HG02852 (cell line): ENCODE measurements around the gene IGF2BP3.
"Not testable (repeated sequence)": the region's sequence is repeated elsewhere in the genome, so short reads cannot be mapped to it uniquely, and the experiment has no call there.

Experiments used
- ATAC-seq: cut with Tn5 transposase; IDR thresholded peaks from one replicate; pipeline ENCODE4 v1.9.1; 2021; ENCODE audit warnings: mild to moderate bottlenecking, moderate library complexity; ENCODE audit not compliant: unreplicated experiment

The IGF2BP3 gene

GRCh38 chr7:23426876-23427275 is 43.4 kb downstream of the IGF2BP3 start:
- no peak for ATAC-seq

DNA sequence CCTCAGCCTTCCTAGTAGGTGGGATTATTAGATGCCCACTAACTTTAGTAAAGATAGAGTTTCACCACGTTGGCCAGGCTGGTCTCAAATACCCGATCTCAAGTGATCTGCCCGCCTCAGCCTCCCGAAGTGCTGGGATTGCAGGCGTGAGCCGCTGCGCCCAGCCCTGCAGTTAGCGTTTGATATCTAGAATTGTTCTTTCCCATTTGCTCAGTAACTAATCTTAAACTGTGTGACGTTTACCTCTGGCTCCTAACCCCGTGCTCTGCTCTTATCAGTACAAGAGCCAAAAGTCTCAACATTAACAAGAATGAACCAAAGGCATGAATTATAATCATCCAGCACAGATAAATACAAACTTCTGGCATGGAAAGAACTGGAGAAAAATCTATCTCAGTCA is 47.4 kb downstream of the IGF2BP3 start:
- ATAC-seq, result no peak

GRCh38 chr7:23422384-23422783 is 47.9 kb downstream of the IGF2BP3 start:
- ATAC-seq, result no peak

GRCh38 chr7:23419845-23420244 is 50.4 kb downstream of the IGF2BP3 start:
- ATAC-seq, result no peak

DNA sequence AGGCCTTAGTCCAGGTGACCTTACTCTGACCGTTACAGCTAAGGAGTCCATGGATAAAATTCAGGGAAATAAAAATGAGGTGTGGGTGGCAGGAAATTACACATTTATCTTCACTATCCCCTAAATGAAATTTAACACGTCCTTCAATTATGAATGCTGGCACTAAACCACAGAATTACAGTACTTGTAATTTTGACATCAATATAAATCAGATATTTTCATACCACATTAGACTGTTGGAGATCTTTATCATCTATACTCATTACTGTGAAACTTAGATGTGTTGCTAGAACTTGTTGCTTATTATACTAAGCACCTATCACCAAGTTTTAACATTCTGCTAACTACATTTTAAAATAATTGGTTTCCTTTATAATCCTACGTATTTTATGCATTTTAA is 51.1 kb downstream of the IGF2BP3 start:
- ATAC-seq, result no peak

DNA sequence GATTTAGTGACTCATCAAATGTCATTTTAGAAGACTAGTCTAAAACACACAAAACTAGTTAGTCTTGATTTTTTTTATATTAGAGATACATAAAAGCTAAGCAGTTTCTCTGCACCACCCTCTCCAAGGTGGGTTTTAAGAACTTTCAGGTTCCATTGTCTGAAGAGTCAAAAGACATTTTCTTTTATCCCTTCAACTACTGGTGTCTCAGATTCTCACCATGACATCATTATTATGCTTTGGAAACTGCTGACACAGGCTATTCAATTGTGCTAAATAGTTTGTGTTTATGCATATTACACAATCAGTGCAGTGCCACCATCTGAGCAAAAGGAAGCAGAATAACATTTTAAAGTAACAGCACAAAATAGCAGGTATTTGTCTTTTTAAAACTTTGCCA is 52.2 kb downstream of the IGF2BP3 start:
- ATAC-seq, result no peak

DNA sequence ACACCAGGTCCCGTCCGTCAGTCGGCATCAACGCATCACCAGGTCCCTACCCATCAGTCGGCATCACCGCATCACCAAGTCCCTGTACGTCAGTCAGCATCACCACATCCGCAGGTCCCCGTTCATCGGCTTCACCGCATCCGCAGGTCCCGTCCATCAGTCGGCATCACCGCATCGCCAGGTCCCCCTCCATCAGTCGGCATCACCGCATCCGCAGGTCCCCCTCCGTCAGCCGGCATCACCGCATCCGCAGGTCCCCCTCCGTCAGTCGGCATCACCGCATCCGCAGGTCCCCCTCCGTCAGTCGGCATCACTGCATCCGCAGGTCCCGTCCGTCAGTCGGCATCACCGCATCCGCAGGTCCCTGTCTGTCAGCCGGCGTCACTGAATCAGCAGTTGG is 55.1 kb downstream of the IGF2BP3 start:
- no peak for ATAC-seq

DNA sequence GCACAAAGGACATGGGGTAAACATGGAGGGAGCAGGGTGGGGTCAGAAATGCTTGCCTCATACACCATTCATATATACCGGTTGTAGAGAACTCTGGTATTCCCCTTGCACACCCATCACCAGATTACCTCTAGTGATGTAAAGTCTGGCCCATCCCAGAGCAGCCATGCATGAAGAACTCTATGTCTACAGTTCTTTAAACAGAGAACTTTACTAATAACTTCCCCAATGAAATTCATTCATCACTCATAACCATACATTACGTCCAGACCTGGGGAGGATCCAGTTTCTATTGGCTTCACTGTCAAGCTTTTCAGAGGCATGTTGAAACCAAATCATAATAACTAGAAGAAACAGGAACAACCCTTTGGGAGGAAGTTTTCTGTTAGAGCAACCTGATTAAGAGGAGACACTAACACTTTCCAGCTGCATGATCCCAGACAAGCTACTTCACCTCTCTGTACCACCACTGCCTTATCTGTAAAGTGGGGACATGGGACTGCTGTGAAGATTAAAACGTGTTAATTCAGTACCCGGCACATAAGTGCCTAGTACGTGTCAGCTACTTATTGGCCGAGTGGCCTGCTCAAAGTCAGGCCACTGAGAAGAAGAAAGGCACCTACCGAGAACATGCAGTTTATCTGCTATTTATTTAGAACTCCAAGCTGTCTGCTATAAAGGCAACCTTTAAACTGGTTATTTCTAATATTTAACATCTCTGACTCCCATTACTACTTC is 59.7 kb downstream of the IGF2BP3 start:
- ATAC-seq, result peak; percentile 93

GRCh38 chr7:23406564-23406963 is 63.7 kb downstream of the IGF2BP3 start:
- not testable (repeated sequence) for ATAC-seq

DNA sequence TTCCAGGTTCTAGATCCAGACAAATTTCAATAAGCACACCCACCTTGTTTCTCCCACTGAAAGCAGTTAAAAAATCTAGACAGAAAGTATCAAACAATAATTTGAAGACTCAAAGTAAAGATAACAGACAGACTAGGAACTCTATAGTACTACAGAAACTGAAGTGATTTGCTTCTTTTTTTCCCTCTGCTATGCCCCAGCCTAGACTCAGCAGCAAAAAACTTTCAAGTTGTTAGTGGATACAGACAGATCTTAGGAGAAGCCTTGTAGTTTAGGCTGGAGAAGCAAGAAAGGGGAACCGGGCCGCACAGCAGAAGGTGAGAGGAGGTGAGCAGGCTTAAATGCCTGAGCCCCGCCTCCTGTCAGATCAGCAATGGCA is 65.1 kb downstream of the IGF2BP3 start:
- no peak for ATAC-seq

DNA sequence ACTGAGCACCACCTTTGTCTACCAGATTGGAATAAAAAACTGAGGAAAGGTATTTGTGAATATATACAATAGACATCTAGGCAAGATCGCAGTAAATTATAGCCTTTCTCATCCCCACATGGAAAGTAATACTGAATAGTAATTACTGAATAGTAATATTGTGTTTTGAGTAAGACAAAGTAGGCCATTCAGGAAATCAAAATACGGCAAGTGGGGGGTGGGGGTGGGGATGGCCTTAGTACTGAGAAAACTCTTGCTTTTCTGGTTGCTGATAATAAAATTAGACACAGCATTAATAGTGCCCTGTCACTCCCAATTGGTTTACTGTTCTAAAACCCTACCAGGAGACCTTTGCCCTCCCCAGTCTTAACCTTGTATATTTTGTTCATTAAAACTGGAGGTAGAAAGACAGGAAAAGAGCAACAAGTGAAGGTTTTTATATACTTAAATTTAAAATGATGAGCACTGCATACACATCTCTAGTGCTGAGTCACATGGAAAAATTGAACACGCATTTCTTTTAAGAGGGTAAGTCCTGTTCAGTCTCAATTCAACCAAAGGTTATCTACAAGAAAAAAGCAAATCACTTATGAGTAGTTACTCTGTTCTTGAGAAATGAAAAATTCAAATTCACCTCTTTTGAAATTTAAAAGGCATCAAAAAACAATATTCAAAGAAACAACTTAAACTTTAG is 65.6 kb downstream of the IGF2BP3 start:
- ATAC-seq, result no peak

- ATAC-seq, result no peak
Observed at GRCh38 chr7:23403970-23404369, 66.3 kb downstream of the IGF2BP3 start.

GRCh38 chr7:23398090-23398489 is 72.2 kb downstream of the IGF2BP3 start:
- not testable (repeated sequence) for ATAC-seq

DNA sequence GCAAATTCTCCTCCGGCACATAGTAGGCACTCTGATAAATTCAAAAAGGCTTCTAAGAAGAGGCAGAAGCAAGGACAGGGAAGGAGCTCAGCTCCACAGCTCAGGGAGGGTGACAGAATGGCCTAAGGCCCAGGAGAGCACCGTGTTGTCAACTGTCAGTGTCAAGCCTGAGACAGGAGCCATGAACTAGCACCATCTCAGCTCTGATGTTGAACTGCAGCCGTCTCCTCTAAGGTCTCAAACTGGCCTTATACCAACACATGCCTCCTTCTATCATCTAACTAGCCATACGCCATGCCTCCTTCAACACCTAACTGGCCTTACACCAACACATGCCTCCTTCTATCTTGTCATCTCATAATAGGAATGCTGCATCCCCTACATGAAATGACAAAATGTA is 73.0 kb downstream of the IGF2BP3 start:
- ATAC-seq, result no peak

DNA sequence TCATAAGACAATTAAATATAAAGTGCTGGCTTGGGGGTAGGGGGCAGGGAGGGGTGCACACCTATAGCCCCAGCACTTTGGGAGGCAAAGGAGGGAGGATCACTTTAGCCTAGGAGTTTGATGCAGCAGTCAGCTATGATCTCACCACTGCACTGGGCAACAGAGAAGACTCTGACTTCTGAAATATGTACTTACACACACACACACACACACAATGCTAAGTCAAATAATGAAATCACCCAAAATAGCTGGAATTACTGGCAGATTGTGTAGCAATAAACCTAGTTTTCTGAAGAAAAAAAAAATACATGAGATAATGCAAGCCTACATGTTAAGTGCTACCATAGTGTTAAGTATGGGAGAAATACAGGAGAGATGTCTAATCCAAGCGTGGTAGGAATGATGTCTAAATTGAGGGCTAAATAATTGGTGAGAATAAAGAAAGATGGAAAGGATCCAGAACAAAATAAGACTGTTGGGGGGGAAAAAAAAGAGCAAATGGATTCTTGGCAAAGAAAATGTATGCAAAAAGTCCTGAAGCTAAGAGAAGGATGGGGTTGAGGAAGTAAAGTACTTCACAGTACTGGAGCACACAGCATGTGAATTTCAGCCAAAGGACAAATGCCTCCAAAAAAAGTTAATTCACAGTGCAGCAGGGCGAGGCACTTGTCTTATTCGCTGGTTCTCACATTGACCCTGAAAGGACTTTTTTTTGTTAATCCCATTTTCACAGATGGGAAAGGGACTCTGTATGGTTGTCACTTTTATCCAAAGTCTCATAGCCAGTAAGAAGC is 73.9 kb downstream of the IGF2BP3 start:
- no peak for ATAC-seq

DNA sequence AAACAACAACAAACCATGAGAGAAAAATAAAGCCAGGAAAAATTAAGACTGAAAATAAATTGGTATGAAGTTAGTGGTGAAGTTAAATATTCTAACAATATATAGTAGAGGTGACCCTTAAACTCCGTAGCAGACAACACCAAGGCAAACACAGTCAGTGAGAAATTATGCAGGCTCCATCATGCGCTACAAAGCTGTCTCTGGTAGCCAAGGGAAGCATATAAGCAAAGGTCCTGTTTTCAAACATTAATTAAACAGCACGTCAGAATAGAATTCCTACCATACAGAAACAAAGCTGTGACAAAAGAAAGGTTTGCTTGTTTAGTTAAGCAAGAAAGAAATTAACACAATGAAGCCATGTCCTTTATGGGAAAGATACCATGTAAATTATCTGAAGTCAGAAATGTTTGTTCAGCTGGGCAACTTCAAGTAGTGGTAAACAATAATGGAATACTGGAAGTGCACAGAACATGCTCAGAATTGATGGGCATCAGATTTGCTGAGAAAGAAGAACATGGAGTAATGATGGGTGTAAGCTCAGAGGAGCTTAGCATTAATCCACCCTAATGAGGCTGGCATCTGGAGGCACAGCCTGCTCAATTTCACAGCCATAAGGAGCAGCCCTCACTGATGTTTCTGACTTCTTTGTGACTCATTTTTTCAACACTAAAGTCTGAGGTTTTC is 75.7 kb downstream of the IGF2BP3 start:
- no peak for ATAC-seq

DNA sequence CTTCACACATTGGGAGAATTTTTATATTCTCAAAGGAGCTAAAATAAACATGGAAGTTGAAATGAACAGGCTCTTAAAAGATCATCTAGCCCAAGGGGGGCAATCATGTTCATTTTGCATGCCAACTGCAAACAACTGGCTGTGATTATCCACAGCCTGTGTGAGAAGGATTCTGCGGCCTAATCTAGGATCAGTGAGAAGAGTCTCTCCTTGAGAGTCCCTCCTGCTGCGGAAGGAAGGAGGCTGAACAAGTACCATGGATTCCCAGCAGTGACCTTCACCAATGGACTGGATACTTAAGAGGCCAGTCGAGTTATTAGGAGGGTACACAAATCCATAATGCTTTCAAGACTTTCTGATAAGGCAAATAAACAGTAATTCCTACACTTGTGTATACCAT is 76.7 kb downstream of the IGF2BP3 start:
- no peak for ATAC-seq

GRCh38 chr7:23389701-23390100 is 80.6 kb downstream of the IGF2BP3 start:
- no peak for ATAC-seq

DNA sequence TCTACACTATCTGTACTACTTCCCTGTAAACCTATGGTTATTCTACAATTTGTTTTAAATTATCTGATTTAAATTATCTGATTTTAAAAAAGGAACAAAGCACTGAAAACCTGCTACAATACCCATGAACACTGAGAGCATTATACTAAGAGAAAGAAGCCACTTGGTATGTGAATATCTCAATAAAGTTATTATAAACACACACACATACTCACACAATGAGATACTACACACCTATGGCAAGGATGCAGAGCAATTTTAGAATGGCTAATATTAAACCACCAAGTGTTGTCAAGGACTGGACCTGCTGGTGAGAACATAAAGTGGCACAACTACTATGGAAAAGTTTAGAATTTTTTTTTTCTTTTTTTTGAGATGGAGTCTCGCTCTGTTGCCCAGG is 82.7 kb downstream of the IGF2BP3 start:
- ATAC-seq, result no peak

DNA sequence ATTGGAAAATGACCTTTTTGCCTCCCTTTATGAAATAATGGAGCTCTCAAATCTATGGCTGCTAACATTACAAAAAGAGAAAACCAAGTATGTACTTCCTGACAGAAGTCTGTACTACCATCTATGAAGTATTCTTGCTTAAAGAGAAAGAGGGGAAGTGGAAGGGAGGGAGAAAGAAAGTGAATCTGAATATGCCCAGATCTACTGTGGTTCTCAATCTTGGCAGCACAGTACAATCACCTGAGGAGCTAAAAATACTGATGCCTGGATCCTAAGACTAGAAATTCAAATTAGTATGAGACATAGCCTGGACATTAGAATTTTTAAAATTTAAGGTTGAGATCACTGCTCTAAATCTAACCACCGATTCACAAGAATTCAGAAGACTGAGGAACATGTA is 85.2 kb downstream of the IGF2BP3 start:
- no peak for ATAC-seq

DNA sequence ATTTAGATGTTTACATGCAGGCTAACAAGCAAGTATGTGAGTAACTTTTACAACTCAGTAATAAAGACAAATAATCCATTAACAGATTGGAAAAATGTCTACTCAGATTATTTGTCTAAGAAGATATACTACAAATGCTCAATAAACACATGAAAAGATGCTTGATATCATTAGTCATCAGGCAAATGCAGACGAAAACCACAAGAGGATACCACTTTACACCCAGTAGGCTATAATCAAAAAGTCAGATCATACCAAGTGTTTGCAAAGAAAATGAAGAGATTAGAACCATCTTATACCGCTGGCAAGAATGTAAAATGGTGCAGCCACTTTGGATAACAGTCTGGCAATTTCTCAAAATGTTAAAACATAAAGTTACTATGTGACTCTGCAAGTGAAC is 87.1 kb downstream of the IGF2BP3 start:
- no peak for ATAC-seq
